ENCODE measurements around the gene ROBO2.

The ROBO2 gene

GRCh38 chr3:77667901-77668300 is 628.0 kb downstream of the ROBO2 start:
- no peak overlapping the region for H3K4me3 ChIP-seq (replicated peaks; ENCODE audit: insufficient read depth, low read length)
- no peak for DNase-seq (ENCODE audit: low read depth in 1 of 2, low spot score in 1 of 2)
- no peak for TF ChIP-seq REST (IDR thresholded peaks at IDR 0.05; ENCODE audit: insufficient replicate concordance, low read depth)
- no peak overlapping the region for H3K27ac ChIP-seq (replicated peaks)
- no peaks in the 10 kb centered on the region for H3K27me3 ChIP-seq (ENCODE audit: insufficient read depth, poor library complexity, severe bottlenecking)

- TF ChIP-seq REST (IDR thresholded peaks at IDR 0.05; ENCODE audit: insufficient replicate concordance, low read depth) (no peak), GABPA (IDR thresholded peaks at IDR 0.05; ENCODE audit: low read depth) (no peak), SPI1 (IDR thresholded peaks at IDR 0.05; ENCODE audit: borderline replicate concordance, low read depth) (no peak), POLR2AphosphoS5 (IDR thresholded peaks at IDR 0.05; ENCODE audit: low read depth) (no peak)
- no peak for DNase-seq (ENCODE audit: low read depth in 1 of 2, low spot score in 1 of 2)
- no peak overlapping the region for H3K4me3 ChIP-seq (replicated peaks; ENCODE audit: insufficient read depth, low read length)
- no peak overlapping the region for H3K27ac ChIP-seq (replicated peaks)
- no peaks in the 10 kb centered on the region for H3K27me3 ChIP-seq (ENCODE audit: insufficient read depth, poor library complexity, severe bottlenecking)
These were observed 628.5 kb downstream of the ROBO2 start for GRCh38 chr3:77668376-77668775.

GRCh38 chr3:77672016-77672415 is 632.1 kb downstream of the ROBO2 start:
- no peak for DNase-seq (ENCODE audit: low read depth in 1 of 2, low spot score in 1 of 2)
- Histone ChIP-seq H3K27me3 (ENCODE audit: insufficient read depth, poor library complexity, severe bottlenecking) (no peaks in the 10 kb centered on the region), H3K27ac (replicated peaks) (no peak overlapping the region), H3K4me3 (replicated peaks; ENCODE audit: insufficient read depth, low read length) (no peak overlapping the region)
- no peak for TF ChIP-seq SPI1 (IDR thresholded peaks at IDR 0.05; ENCODE audit: borderline replicate concordance, low read depth)
- no peak for TF ChIP-seq GABPA (IDR thresholded peaks at IDR 0.05; ENCODE audit: low read depth)
- no peak for TF ChIP-seq POLR2AphosphoS5 (IDR thresholded peaks at IDR 0.05; ENCODE audit: low read depth)
- no peak for TF ChIP-seq REST (IDR thresholded peaks at IDR 0.05; ENCODE audit: insufficient replicate concordance, low read depth)
- TF ChIP-seq CTCF (IDR thresholded peaks at IDR 0.05; ENCODE audit: insufficient read depth, low read length): no peak

- no peak for TF ChIP-seq CTCF (IDR thresholded peaks at IDR 0.05; ENCODE audit: insufficient read depth, low read length)
- TF ChIP-seq SPI1 (IDR thresholded peaks at IDR 0.05; ENCODE audit: borderline replicate concordance, low read depth): no peak
- TF ChIP-seq GABPA (IDR thresholded peaks at IDR 0.05; ENCODE audit: low read depth): no peak
- no peak for TF ChIP-seq POLR2AphosphoS5 (IDR thresholded peaks at IDR 0.05; ENCODE audit: low read depth)
- DNase-seq (ENCODE audit: low read depth in 1 of 2, low spot score in 1 of 2): no peak
These were observed 642.3 kb downstream of the ROBO2 start for GRCh38 chr3:77682162-77682561.

More at GRCh38 chr3:77682162-77682561, 642.3 kb downstream of the ROBO2 start:
- no peak overlapping the region for H3K4me3 ChIP-seq (replicated peaks; ENCODE audit: insufficient read depth, low read length)
- H3K27ac ChIP-seq (replicated peaks): no peak overlapping the region
- H3K27me3 ChIP-seq (ENCODE audit: insufficient read depth, poor library complexity, severe bottlenecking): no peaks in the 10 kb centered on the region
